KMS-11 (cell line): Measurements from ENCODE around the gene PAFAH1B1.
A peak's percentile ranks its signal among the peaks of the same experiment; 100 is the strongest.
"Not testable (repeated sequence)": the region's sequence is repeated elsewhere in the genome, so short reads cannot be mapped to it uniquely, and the experiment has no call there.

Experiments
- H2AFZ ChIP-seq: fragments of 200-600 bp; sonication (generic); 2 replicates; pipeline ENCODE4 v1.6.1; 2016; ENCODE audit warnings: antibody characterized with exemption, mixed run types, low read depth
- H3K27ac ChIP-seq: fragments of 200-600 bp; sonication (generic); 2 replicates; pipeline ENCODE4 v1.6.1; 2016; ENCODE audit warnings: mild to moderate bottlenecking, mixed run types
- H3K27me3 ChIP-seq: fragments of 200-600 bp; sonication (generic); 2 replicates; pipeline ENCODE4 v1.6.1; 2017; ENCODE audit warnings: mild to moderate bottlenecking, low read depth, mixed run types, moderate library complexity; ENCODE audit not compliant: insufficient read depth
- H3K36me3 ChIP-seq: fragments of 200-600 bp; sonication (generic); 2 replicates; pipeline ENCODE4 v1.6.1; 2017; ENCODE audit warnings: mild to moderate bottlenecking, mixed run types; ENCODE audit not compliant: insufficient read depth
- H3K4me1 ChIP-seq: fragments of 200-600 bp; sonication (generic); 2 replicates; pipeline ENCODE4 v1.6.1; 2016; ENCODE audit warnings: mild to moderate bottlenecking, low read depth, mixed run types; ENCODE audit not compliant: poor library complexity, severe bottlenecking
- H3K4me2 ChIP-seq: fragments of 200-600 bp; sonication (generic); 2 replicates; pipeline ENCODE4 v1.7.0; 2016; ENCODE audit warnings: mild to moderate bottlenecking, mixed run types
- H3K4me3 ChIP-seq: fragments of 200-600 bp; sonication (generic); IDR thresholded peaks from 2 replicates; pipeline ENCODE4 v1.6.1; 2017; ENCODE audit warnings: low read depth, low read length, mixed read lengths; ENCODE audit not compliant: insufficient read depth
- H3K79me2 ChIP-seq: fragments of 200-600 bp; sonication (generic); 2 replicates; pipeline ENCODE4 v1.6.1; 2016; ENCODE audit warnings: low read depth, mixed run types; ENCODE audit not compliant: insufficient read depth
- H3K9ac ChIP-seq: fragments of 200-600 bp; sonication (generic); 2 replicates; pipeline ENCODE4 v1.6.1; 2016; ENCODE audit warnings: mild to moderate bottlenecking, mixed run types
- H4K20me1 ChIP-seq: fragments of 200-600 bp; sonication (generic); 2 replicates; pipeline ENCODE4 v1.6.1; 2016; ENCODE audit warnings: mild to moderate bottlenecking, mixed run types; ENCODE audit not compliant: insufficient read depth
- CTCF ChIP-seq: fragments of 200-600 bp; sonication (generic); conservative IDR thresholded peaks from 2 replicates; pipeline ENCODE4 v1.6.1; 2017; ENCODE audit warnings: low read depth, mild to moderate bottlenecking, antibody characterized with exemption, low read length, moderate library complexity, mixed read lengths

PAFAH1B1 gene

GRCh38 chr17:2592971-2593820 lies at the start of gene PAFAH1B1:
Gene PAFAH1B1, plus strand, starts transcription at chr17:2593654. Its CDS starts 44,635 bp downstream, at chr17:2638289.
- peaks cover 42% of the 10 kb centered on the region for H3K79me2 ChIP-seq
- H4K20me1 ChIP-seq = 0 out of 2 replicates have a peak, but pooled peaks cover 15% of the 10 kb centered on the region
- H3K27ac ChIP-seq = peak within 1 kb of the TSS; percentile 92
- no peak for TF ChIP-seq CTCF
- no peak within 1 kb of the TSS for H3K4me3 ChIP-seq
- peak within 1 kb of the TSS; percentile 94 for H3K4me2 ChIP-seq
- no peaks in the 10 kb centered on the region for H3K27me3 ChIP-seq
- peak within 1 kb of the TSS; percentile 92 for H3K9ac ChIP-seq
- H2AFZ ChIP-seq = peak within 1 kb of the TSS; percentile 81
- H3K4me1 ChIP-seq = peaks cover 24% of the 10 kb centered on the region
- H3K36me3 ChIP-seq = no peaks in the 10 kb centered on the region

GRCh38 chr17:2545393-2545792 lies 48.1 kb upstream of the PAFAH1B1 start:
- Histone ChIP-seq H4K20me1 (no peaks in the 10 kb centered on the region), H3K4me3 (no peak overlapping the region), H3K27ac (no peak overlapping the region), H3K4me1 (no peaks in the 10 kb centered on the region), H2AFZ (no peak overlapping the region), H3K27me3 (no peaks in the 10 kb centered on the region), H3K79me2 (no peaks in the 10 kb centered on the region), H3K9ac (no peak overlapping the region), H3K4me2 (no peak overlapping the region), H3K36me3 (no peaks in the 10 kb centered on the region)
- TF ChIP-seq CTCF = no peak

GRCh38 chr17:2547176-2547575 lies 46.3 kb upstream of the PAFAH1B1 start:
- Histone ChIP-seq H3K4me1 (no peaks in the 10 kb centered on the region), H3K27ac (no peak overlapping the region), H3K4me2 (no peak overlapping the region), H3K79me2 (no peaks in the 10 kb centered on the region), H4K20me1 (no peaks in the 10 kb centered on the region), H3K9ac (no peak overlapping the region), H3K36me3 (no peaks in the 10 kb centered on the region), H3K4me3 (no peak overlapping the region), H3K27me3 (no peaks in the 10 kb centered on the region), H2AFZ (no peak overlapping the region)
- no peak for TF ChIP-seq CTCF

- H2AFZ ChIP-seq, H3K36me3 ChIP-seq, H4K20me1 ChIP-seq, H3K4me1 ChIP-seq, H3K4me3 ChIP-seq, H3K4me2 ChIP-seq, H3K79me2 ChIP-seq, H3K27me3 ChIP-seq, H3K27ac ChIP-seq, H3K9ac ChIP-seq: not testable (repeated sequence)
Observed at GRCh38 chr17:2548026-2548425, 45.4 kb upstream of the PAFAH1B1 start.
